ENCODE measurements around the gene PHYHD1.

GRCh38 chr9:128885798-128886197 is 35.0 kb upstream of the PHYHD1 start:
- TF ChIP-seq CTCF (conservative IDR thresholded peaks at IDR 0.05; ENCODE audit: low read length) = no peak
- TF ChIP-seq EZH2phosphoT487 (IDR thresholded peaks at IDR 0.05; ENCODE audit: borderline replicate concordance, low read depth, low read length) = no peak
